ENCODE data around the gene ARHGDIA.
A peak's percentile ranks its signal among the peaks of the same experiment; 100 is the strongest.
"Not testable (repeated sequence)": the region's sequence is repeated elsewhere in the genome, so short reads cannot be mapped to it uniquely, and the experiment has no call there.

Gene ARHGDIA

DNA sequence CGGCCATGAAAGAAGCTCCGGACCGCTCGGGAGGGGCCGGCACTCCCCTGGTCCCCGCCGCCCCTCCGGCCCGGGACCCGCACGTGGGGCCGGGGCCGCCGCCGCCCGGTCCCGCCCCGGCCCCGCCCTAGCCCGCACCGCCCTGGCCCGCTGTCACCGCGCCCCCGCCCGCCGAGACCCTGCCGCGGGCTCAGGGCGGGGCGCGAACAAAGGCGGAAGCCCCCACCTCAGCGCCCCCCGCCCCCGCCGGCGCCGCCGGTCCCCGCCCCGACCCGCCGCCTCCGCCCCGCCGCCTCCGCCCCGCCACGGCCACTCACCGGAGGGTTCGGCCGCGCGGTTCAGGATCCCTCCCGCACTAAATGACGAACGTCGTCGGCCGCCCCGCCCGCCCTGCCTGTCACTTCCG is at the start of gene ARHGDIA:
Gene ARHGDIA (minus strand): TSS at position 357 of the 406 bp plus-strand sequence. CDS start 1,407 bp downstream, outside the sequence.
- DNase-seq (ENCODE audit: low read depth): no peak

DNA sequence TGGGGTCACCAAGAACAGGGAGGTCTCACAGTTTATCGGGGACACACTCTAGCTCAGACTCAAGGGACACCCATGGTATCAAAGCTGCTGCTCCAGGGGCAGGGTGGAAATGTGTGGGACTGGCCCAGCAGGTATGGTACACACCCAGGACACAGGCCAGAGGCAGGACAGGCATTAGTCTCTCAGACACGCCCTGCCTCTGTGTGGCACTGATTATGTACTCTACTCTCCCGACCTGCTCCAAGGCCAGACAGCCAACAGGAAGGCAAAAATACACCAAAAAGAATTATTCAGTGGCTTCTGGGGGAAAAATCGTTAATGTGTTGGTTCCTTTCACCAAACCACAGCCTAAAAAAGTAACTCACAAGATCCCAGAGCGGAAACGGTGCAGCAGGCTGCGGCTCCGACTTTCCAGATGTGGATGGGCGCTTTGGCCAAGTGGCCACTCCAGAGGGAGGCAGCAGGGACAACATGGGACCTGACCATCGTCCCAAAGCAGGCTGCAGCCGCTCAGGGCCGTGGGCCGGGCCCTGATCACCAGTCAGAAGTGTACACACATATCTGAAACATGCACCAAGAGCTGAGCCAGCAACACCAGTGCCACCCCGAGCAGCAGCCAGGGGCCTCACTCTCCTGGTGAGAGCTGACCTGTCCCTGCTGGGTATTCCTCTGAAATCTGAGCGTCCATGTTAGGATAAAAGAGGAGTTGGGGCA is 47.9 kb upstream of the ARHGDIA start:
- no peak for DNase-seq (ENCODE audit: low read depth)

DNA sequence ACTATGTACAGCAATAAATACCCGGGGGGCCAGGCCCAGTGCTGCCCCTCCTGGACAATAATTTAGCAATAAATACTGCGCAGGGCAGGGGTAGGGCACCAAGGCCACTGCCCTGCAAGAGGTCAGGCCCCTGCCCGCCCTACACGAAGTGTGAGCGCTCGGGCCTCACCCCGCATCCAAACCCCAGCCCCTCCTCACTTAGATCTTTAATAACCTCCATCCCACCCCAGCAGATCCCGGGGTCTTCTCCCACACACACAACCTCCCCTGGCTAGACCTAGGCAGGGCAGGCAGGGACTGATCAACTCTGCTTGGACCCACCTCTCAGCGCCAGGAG is 47.2 kb upstream of the ARHGDIA start:
- DNase-seq (ENCODE audit: low read depth): not testable (repeated sequence)

DNA sequence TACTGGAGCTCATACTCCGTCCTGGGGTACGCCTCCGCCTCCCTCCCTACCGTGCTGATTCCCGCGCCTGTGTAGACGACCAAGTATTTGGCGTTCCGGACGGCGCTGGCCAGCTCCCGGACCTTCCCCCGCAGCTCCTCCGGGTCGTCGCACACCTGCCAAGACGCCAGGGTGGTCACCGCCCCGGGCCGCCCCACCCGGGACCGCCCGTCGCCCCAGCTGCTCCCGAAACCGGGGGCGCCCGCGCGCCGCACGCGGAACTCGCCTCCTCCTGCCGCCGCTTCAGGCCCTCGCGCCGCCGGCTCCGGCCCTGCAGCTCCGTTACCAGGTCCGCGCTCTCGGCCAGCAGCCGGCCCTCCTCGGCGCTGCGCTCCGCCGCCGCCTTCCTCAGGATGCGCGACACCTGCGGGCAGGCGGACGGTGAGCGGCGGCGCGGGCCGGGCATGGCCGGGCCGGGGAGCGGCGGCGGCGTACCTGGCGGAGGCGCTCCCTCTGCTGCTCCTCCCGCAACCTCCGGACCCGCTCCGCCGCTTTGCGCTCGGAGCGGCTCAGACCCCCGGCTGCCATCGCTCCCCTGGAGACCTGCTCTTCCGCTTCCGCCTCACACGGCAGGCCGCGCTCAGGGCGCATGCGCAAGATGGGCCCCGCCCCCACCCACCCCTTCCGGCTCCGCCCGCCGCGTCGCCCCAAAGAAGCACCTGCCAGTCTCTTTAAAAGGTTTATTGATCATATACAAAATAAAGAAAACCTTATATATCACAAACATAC is 46.6 kb upstream of the ARHGDIA start, which contains the start of gene SIRT7:
Gene SIRT7 (minus strand): TSS at position 612 of the 768 bp plus-strand sequence. CDS start 45 bp downstream, at position 567.
- peak; percentile 42 for DNase-seq (ENCODE audit: low read depth)

DNA sequence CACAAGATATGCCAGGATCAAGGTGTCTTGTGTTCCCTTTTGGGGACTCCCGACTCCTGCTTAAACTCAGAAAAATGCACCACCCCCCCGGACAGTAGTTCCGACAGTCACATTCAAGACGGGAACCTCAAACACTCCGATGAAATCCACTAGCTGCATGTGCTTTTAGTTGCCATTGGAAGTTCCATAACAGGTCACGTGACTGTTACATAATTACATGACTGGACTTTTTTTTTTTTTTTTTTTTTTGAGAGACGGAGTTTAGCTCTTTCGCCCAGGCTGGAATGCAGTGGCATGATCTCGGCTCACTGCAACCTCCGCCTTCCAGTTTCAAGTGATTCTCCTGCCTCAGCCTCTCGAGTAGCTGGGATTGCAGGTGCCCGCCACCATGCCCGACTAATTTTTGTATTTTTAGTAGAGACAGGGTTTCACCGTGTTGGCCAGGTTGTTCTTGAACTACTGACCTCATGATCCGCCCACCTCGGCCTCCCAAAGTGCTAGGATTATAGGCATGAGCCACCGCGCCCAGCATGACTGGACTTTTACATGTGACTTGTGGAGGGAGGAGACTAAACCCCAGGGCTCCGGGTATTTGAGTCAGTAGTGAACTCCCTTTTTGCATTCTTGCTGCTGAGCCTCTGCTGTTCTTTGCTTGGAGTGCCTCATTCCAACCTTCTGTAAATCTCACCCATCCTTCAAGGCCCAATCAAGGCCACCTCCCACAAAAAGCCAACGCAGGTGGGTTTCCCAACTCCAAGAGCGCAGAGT is 45.3 kb upstream of the ARHGDIA start:
- DNase-seq (ENCODE audit: low read depth): no peak

DNA sequence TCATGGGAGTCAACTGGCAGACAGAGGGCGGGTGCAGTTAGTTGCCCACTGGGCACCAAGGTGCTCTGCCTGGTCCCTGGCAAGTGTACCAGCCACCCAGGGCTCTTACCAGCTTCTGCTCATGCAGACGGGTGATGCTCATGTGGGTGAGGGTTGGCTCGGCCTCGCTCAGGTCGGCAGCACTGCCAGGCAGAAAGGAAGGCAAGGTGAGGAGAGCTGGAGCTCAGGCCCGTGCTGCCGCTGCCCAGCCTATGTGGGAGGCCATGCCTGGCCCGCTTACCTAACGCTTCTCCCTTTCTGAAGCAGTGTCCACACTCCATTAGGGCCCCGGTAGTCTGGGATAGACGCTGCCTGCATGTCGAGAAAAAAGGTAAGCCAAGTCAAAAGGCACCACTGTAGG is 44.2 kb upstream of the ARHGDIA start:
- no peak for DNase-seq (ENCODE audit: low read depth)

DNA sequence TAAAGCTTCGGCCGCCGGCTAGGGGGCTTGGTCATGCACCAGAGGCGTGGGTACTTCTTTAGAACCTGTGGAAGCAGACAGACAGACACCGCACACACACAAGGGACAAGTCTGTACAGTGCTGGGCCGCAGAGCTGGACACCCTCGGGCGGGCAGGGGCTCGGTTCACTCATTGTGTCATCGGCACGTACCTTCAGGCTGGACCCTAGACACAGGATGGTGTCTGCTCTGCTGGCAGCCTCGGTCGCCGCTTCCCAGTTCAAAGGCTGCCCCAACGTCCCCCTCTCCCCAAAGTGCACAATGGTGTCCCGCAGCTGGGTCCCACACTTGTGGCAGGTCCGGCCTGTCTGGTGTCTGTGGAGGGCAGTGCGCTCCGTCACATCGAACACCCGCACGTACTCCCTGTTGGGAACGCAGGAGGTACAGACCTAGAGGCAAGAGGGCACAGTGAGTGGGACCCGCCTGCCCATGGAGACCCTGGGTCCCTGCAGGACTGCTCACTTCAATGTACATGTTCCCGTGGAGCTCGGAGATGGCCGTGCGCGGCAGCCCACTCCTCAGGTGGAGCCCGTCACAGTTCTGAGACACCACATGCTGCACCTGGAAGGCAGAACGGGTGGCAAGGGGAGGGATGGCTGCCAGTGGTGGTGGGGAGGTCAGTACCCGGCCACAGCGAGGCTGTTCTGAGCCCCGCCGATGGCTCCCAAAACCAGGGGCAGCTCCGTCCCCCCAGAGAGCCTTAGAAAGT is 43.1 kb upstream of the ARHGDIA start:
- DNase-seq (ENCODE audit: low read depth): no peak

DNA sequence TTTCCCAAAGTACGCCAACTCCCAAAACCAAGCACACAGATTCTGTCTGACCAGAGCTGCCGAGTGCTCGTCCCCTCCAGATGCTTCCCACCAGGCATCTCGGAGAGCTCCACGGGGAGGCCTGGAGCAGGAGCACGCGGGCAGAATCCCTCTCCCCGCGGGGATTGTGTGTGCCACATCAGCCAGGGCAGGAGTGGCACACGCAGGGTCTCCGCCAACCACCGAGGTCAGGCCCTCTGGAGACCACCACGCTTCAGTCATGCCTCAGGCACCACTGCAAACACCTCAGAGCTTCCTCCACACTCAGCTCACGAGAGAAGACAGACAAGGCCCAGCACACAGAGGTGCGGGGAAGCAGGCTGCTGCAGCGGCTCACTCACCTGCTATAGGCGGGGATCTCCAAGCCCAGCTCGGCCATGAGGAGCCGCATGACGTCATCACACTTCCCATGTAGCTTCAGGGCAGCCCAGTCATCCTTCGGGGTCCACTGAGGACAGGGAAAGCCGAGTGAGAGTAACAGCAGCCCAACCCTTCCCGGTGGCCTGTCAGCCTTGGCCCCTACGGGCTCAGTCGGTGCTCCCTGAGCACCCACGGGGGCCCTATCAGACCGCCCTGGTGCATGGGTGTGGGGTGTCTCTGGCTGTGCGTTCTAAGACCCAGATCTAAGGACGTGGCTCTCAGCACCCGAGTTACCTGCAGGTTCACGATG is 42.4 kb upstream of the ARHGDIA start:
- no peak for DNase-seq (ENCODE audit: low read depth)

DNA sequence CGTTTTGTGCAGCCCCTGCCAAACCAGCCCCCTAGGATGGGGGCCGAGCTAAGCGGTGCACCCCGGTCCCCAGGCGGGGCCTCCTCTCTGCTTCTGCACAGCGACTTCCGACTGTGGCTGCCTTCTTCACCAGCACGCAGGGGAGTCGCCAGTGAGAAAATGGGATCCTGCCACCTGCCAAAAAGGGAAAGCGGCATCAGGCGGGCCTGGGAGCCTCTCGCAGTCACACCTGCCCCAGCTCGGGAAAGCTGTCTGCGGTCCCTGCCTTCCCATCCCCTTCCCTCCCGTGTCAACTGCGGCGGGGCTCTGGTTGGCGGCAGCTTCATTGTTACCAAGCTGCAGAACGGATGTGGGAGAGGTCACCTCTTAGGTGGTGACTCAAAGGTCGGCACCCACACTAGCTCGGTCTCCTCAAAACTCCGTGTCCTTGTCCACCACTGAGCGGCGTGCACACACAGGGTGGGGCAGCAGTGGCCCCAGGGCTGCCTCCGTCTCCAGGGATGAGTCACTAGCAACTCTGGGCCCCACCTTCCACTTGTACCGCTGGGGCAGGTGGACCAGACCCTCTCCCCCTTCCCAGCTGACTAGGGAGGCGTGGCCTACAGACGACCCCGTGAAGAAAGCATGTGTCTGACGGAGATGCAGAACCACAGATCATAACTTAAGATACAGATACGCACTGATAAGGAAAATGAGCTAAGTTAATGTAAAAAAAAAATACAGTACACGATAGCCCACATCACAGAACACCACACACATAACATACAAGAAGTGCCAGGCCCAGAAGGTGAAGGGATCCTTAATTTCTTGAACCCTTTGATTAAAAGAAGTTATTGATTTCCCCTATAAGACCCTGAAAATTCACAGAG is 41.5 kb upstream of the ARHGDIA start:
- no peak for DNase-seq (ENCODE audit: low read depth)

DNA sequence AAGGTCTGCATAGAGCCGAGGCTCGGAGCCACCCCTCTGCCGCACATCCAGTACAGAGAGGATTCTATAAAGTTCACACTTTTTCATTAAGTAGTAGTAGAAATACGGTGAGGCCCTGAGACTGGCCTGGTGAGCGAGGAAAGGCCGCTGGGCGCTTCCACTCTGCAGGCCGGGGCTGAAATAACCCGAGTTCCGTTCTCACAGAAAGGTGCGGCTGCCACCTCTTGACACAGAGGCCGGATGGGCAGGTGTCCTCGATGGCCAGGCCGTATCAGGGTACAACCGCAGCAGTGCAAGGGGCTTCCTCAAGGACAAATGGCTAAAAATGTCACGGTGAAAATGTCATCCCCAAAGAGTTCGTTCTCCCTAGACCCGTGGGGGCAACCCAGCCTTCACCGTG is 40.8 kb upstream of the ARHGDIA start:
- no peak for DNase-seq (ENCODE audit: low read depth)

DNA sequence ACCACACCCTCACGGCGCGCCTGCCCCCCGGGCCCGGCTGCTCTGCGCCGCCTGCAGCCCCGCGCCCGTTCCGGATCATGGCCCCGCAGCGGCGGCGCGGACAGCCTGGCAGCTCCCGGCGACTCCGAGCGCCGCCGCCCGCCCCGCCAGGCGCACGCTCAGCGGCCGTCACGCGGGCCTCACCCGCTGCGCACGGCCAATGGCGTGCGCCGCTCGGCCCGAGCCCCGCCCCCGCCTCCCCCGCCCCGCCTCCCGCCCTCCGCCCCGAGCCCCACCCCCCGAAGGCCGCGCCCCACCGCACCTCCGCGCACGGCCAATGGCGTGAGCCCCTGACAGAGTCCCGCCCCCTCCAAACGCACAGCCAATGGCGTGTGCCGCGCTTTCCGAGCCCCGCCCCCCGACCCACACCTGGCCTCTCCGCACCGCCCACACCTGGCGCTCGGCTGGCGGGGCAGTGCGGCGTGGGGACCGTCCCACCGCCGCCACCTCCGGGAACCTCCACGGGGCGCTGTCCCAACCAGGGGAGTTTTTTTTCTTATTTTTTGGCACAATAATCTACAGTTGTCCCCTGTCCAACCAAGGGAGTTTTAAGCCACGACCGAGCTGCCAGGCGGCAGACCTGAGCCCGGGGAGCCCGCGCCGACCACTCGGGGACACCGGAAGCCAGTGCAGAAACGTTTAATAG is 40.3 kb upstream of the ARHGDIA start, which contains the start of gene PCYT2:
Gene PCYT2 (minus strand): TSS at position 123 of the 685 bp plus-strand sequence. CDS start 44 bp downstream, at position 79.
- peak; percentile 59 for DNase-seq (ENCODE audit: low read depth)

DNA sequence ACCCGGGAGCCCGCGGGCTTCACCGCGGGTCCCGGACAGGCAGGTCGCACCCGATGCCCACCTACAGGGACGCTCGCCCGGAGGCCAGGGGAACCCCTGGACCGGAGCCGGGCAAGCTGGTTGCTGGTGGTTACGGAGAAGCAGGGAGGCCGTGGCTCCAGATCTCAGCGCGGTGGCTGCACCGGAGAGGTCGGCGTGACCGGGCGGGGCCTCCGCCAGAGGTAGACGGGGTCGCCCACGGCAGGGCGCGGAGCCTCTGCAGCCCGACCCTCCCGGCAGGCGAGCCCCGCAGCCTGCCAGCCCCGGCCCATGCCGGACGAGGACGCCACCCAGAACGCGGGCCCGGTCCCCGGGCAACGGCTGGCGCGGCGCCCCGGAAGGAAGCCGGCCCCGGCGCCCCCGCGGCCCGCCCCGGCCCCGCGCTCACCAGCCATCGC is 39.7 kb upstream of the ARHGDIA start:
- DNase-seq (ENCODE audit: low read depth): no peak

DNA sequence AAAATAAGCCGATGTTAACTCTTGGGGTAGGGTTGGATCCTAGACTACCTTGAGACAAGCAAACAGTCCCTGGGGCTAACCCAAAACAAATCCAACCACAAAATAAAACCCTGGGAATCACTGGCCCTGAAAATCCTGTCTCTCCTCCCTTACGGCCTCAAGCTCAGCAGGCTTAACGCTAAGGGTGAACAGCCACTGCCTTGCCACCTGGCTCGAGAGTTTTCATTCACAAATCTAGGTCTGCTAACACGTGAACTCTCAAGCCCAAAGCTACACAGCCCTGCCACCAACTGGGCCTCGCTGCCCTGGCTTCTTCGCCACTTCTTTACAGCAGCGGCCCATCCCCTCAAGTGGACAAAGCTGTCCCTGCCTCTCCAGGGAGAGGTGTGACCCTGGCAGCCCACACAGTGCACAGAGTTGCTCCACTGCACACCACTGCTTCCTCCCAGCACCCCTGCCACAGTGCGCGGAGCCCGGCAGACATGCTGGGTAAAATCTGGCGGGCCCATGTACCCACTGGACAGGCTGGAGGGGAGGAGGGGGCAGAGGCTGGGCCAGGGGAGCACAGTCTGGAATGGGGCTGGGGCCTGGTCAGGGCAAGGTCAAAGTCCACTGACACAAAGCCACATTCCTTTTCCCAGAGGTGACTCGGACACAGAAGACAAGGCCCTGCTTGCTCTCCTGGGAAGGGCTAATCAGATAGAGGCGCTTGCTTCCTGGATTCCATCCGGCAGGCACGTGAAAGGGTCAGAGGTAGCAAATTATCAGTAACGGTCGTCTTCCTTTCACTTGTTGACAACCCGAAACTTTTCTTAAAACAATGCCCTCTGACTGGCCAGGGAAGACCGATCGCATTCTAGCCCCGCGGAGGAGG is 39.1 kb upstream of the ARHGDIA start:
- DNase-seq (ENCODE audit: low read depth): no peak

DNA sequence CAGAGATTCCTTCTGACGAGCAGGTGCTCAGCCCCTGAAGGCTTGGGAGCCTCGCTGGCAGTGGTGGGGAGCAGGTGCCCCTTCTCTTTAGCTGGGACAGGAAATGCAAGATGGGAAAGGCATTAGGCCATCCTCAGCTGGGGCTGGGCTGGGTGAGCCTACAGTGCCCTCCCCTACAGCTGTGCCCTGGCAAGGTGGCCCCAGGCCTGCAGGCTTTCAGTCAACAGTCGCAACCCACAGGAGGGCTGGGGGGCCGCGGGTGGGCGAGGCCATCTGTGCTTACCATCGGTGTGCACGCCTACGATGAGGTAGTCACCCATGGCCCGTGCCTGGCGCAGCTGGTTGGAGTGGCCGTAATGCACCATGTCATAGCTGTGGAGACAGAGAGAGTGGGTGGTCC is 38.1 kb upstream of the ARHGDIA start:
- DNase-seq (ENCODE audit: low read depth): no peak

DNA sequence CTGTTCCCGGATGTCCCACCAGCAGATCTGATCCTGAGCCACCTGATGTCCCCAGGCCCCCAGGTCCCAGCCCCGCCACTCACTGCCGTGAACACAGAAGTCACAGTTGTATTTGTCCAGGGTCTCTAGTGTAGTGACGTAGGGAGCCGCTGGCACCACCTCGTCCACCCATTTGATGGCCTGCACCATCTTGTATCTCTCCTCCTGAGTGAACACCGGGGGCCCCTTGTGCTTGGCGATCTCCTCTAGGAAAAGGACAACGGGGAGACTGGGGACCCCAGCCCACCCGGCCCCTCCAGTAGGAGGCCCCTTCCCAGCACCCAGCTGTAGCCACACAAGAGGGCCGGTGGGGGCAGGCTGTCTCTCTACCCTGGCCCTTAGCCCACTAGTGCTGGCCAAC is 37.7 kb upstream of the ARHGDIA start:
- no peak for DNase-seq (ENCODE audit: low read depth)

DNA sequence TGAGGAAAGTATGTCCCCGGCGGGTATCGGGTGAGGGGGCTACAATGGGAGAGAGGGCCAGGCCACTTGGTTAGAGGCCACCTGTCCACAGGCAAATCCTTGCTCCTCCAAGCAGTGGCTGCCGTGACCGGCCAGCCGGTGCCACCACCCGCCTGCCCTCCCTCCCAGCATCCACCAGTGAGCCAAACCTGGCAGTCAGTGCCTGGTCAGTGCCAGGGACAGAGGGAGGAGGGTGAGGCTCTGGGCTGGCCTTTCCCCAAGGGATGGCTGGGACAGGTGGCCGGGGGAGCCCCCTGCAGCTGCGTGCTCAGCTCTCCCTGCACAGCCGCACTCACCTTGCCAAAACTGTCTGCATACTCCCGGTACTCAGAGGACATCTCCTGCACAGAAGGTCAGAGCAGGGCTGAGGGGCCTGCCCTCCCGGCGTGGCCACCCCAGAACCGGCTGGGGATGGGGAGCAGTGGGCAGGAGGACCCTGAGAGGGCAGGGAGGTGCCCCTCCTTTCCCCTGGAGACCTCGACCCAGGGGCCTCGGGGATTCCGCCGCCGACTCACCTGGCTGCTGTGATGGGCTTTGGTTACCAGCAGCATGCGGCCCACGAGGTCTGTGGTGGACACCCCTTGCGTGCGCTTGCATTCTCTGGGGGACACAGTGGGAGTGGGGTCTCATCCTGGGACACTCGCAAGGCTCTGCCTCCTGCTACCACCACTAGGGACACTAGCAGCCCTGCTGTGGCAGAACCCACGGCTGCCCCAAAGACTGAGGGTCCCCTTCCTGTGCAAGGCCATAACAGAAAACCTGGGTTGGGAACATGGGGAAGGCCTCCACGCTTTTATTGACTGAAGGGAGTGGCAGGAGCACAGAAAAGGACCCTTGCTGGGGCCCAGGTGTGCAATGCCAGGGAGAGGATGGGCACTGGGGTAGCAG is 36.3 kb upstream of the ARHGDIA start:
- no peak for DNase-seq (ENCODE audit: low read depth)

DNA sequence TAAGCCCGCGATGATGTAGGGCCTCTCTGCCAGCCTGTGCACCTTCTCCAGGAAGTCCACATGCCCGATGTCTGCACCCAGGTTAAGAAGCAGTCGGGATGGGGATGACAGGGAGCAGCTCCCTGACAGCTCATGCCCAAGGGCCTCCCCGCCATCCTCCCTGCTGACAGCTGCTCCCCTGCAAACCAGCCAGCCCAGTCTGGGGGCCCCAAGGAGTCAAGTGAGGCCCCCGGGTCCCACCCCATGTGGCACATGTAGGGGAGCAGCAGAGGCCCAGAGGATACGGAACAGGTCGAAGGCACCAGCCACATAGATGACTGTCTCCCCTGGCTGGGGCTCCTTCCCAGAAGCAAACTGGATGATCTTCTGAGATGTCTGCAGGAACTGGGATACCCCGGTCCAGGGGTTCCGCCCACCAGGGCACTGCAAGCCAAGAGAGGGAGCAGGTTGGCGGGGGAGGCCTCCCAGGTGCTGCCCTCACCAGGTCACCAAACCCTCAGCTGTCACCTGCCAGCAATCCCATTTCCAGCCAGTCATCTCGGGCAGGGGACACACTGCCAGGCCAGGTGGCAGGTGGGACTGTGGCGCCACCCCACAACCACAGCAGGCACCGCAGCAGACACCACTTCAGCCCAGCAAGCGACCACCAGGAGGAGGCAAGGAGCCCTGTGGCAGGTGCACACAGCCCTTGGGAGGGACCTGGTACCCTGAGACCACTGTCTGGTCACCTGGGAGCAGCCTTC is 35.5 kb upstream of the ARHGDIA start:
- DNase-seq (ENCODE audit: low read depth): no peak

Data from fibroblast of the conjunctiva (primary cell).